WTC11 (cell line): Measurements from ENCODE around the gene CHRNA5. TPM values are rescaled to one million over a fixed set of nuclear protein-coding genes. Genes with fewer than 3 reads are reported as not detected.
A peak's percentile ranks its signal among the peaks of the same experiment; 100 is the strongest.

Source experiments
- AFF4 ChIP-seq: sonication (generic); formaldehyde crosslinking; IDR thresholded peaks from 2 replicates; pipeline ENCODE4 v1.8.1; 2023; ENCODE audit warnings: mild to moderate bottlenecking, missing genetic modification reagents, borderline replicate concordance
- ATF6 ChIP-seq: sonication (generic); formaldehyde crosslinking; IDR thresholded peaks from 2 replicates; pipeline ENCODE4 v1.8.1; 2023; ENCODE audit warnings: mild to moderate bottlenecking, missing genetic modification reagents
- CBFB ChIP-seq: sonication (generic); formaldehyde crosslinking; IDR thresholded peaks from 2 replicates; pipeline ENCODE4 v1.8.1; 2022; ENCODE audit warnings: mild to moderate bottlenecking, low read depth, missing genetic modification reagents
- CDX4 ChIP-seq: fragments of 250-450 bp; sonication (Bioruptor Pico); IDR thresholded peaks from 2 replicates; pipeline ENCODE4 v1.9.0; 2021; ENCODE audit warnings: moderate library complexity, mild to moderate bottlenecking, inconsistent platforms, borderline replicate concordance
- ETV6 ChIP-seq: sonication (generic); formaldehyde crosslinking; IDR thresholded peaks from 2 replicates; pipeline ENCODE4 v1.8.1; 2022; ENCODE audit warnings: mild to moderate bottlenecking, missing genetic modification reagents
- FOXJ3 ChIP-seq: sonication (generic); formaldehyde crosslinking; IDR thresholded peaks from 2 replicates; pipeline ENCODE4 v1.9.0; 2021; ENCODE audit warnings: missing genetic modification reagents, mild to moderate bottlenecking, borderline replicate concordance
- FOXK1 ChIP-seq: sonication (generic); formaldehyde crosslinking; IDR thresholded peaks from 2 replicates; pipeline ENCODE4 v1.8.0; 2022; ENCODE audit warnings: mild to moderate bottlenecking, moderate library complexity, missing genetic modification reagents
- FOXP1 ChIP-seq: sonication (generic); formaldehyde crosslinking; IDR thresholded peaks from 2 replicates; pipeline ENCODE4 v1.8.0; 2022; ENCODE audit warnings: missing genetic modification reagents, mild to moderate bottlenecking, moderate library complexity, borderline replicate concordance
- GRHL2 ChIP-seq: fragments of 250-450 bp; sonication (Bioruptor Pico); IDR thresholded peaks from 2 replicates; pipeline ENCODE4 v1.8.0; 2022; ENCODE audit warnings: mild to moderate bottlenecking, moderate library complexity; ENCODE audit not compliant: insufficient replicate concordance, severe bottlenecking
- HMGA2 ChIP-seq: fragments of 250-450 bp; sonication (Bioruptor Pico); IDR thresholded peaks from 2 replicates; pipeline ENCODE4 v1.4.0; 2021; ENCODE audit warnings: mild to moderate bottlenecking, moderate library complexity
- IRF1 ChIP-seq: sonication (generic); formaldehyde crosslinking; IDR thresholded peaks from 2 replicates; pipeline ENCODE4 v1.8.0; 2023; ENCODE audit warnings: missing genetic modification reagents
- MYBL2 ChIP-seq: sonication (generic); formaldehyde crosslinking; IDR thresholded peaks from 2 replicates; pipeline ENCODE4 v1.8.1; 2023; ENCODE audit warnings: mild to moderate bottlenecking, moderate library complexity, missing genetic modification reagents
- NFE2L1 ChIP-seq: sonication (generic); formaldehyde crosslinking; IDR thresholded peaks from 2 replicates; pipeline ENCODE4 v1.8.1; 2023; ENCODE audit warnings: missing genetic modification reagents
- RORB ChIP-seq: fragments of 250-450 bp; sonication (Bioruptor Pico); IDR thresholded peaks from 2 replicates; pipeline ENCODE4 v1.9.0; 2021; ENCODE audit warnings: mild to moderate bottlenecking
- SP1 ChIP-seq: sonication (generic); formaldehyde crosslinking; conservative IDR thresholded peaks from 2 replicates; pipeline ENCODE4 v1.8.1; 2022; ENCODE audit warnings: missing genetic modification reagents
- STAT6 ChIP-seq: sonication (generic); formaldehyde crosslinking; conservative IDR thresholded peaks from 2 replicates; pipeline ENCODE4 v1.8.1; 2023; ENCODE audit warnings: mild to moderate bottlenecking, low read depth, missing genetic modification reagents, moderate library complexity
- TP53 ChIP-seq: sonication (generic); formaldehyde crosslinking; IDR thresholded peaks from 2 replicates; pipeline ENCODE4 v1.8.1; 2023; ENCODE audit warnings: mild to moderate bottlenecking, missing genetic modification reagents
- USF1 ChIP-seq: sonication (generic); formaldehyde crosslinking; IDR thresholded peaks from 2 replicates; pipeline ENCODE4 v1.8.0; 2022; ENCODE audit warnings: mild to moderate bottlenecking, missing genetic modification reagents
- ZNF219 ChIP-seq: sonication (generic); formaldehyde crosslinking; IDR thresholded peaks from 2 replicates; pipeline ENCODE4 v1.8.0; 2023; ENCODE audit warnings: missing genetic modification reagents, mild to moderate bottlenecking, borderline replicate concordance
- ZNF263 ChIP-seq: sonication (generic); formaldehyde crosslinking; IDR thresholded peaks from 2 replicates; pipeline ENCODE4 v1.8.1; 2022; ENCODE audit warnings: low read depth, mild to moderate bottlenecking, moderate library complexity, missing genetic modification reagents
- ZNF317 ChIP-seq: sonication (generic); formaldehyde crosslinking; IDR thresholded peaks from 2 replicates; pipeline ENCODE4 v1.8.1; 2023; ENCODE audit warnings: low read depth, mild to moderate bottlenecking, moderate library complexity, missing genetic modification reagents, borderline replicate concordance
- ZNF396 ChIP-seq: fragments of 250-450 bp; sonication (Bioruptor Pico); IDR thresholded peaks from 2 replicates; pipeline ENCODE4 v1.8.0; 2021; ENCODE audit warnings: mild to moderate bottlenecking, moderate library complexity, borderline replicate concordance
- ZNF532 ChIP-seq: fragments of 250-450 bp; sonication (Bioruptor Pico); IDR thresholded peaks from 2 replicates; pipeline ENCODE4 v1.9.0; 2021; ENCODE audit warnings: mild to moderate bottlenecking, borderline replicate concordance
- total RNA-seq: library from RNA; stranded (reverse); gene quantifications from 3 replicates; pipeline ENCODE4 v1.2.3, GENCODE V29; 2021

CHRNA5 gene
- total RNA-seq, 1 experiment from 2014 or later: 21.0 TPM

GRCh38 chr15:78641102-78641748 lies 75.9 kb downstream of the CHRNA5 start, which contains the start of gene CHRNB4 (continued):
- TF ChIP-seq FOXK1 (CRISPR knock-in tag) (peak; percentile 68), FOXJ3 (no peak), ZNF219 (CRISPR knock-in tag) (peak; percentile 84), TP53 (CRISPR knock-in tag) (peak; percentile 85; the same call in 1 of the 2 replicates), AFF4 (CRISPR knock-in tag) (peak; percentile 68; the same call in 1 of the 2 replicates), CDX4 (CRISPR knock-in tag) (no peak), USF1 (CRISPR knock-in tag) (peak; percentile 73; the same call in 1 of the 2 replicates), ZNF532 (0 out of 2 replicates have a peak, but pooled peaks have one; percentile 12), MYBL2 (CRISPR knock-in tag) (peak; percentile 77), STAT6 (CRISPR knock-in tag) (no peak), ZNF263 (CRISPR knock-in tag) (no peak), ZNF396 (CRISPR knock-in tag) (no peak), SP1 (CRISPR knock-in tag) (peak; percentile 95), ATF6 (CRISPR knock-in tag) (no peak), ETV6 (CRISPR knock-in tag) (peak; percentile 96), FOXP1 (CRISPR knock-in tag) (peak; percentile 97), ZNF317 (CRISPR knock-in tag) (peak; percentile 72), RORB (no peak), CBFB (CRISPR knock-in tag) (no peak), GRHL2 (CRISPR knock-in tag) (no peak), HMGA2 (no peak), IRF1 (CRISPR knock-in tag) (no peak), NFE2L1 (peak; percentile 84; the same call in 1 of the 2 replicates)
